Choroid plexus epithelial cell (primary cell): Measurements from ENCODE around the gene DLGAP3.

Source experiments
- DNase-seq: peaks from one replicate; pipeline ENCODE4 v3.0.0-alpha.2; 2010; ENCODE audit warnings: low read depth
- H3K4me3 ChIP-seq: 2 replicates; pipeline ENCODE4 v1.5.1; 2011; ENCODE audit warnings: low read depth, mild to moderate bottlenecking, control low read depth, low read length, moderate library complexity
- CTCF ChIP-seq: conservative IDR thresholded peaks from 2 replicates; pipeline ENCODE4 v1.5.1; 2011; ENCODE audit warnings: low read depth, mild to moderate bottlenecking, control low read depth, inconsistent platforms, low read length, moderate library complexity

The DLGAP3 gene

GRCh38 chr1:34856697-34857096, 72.8 kb downstream of the DLGAP3 start:
- DNase-seq = no peak
- H3K4me3 ChIP-seq = no peak overlapping the region
- TF ChIP-seq CTCF = no peak

- H3K4me3 ChIP-seq = no peak overlapping the region
- TF ChIP-seq CTCF = peak; percentile 95
- peak; percentile 98 for DNase-seq
Measured at GRCh38 chr1:34852677-34853217, 76.7 kb downstream of the DLGAP3 start.

- no peak for TF ChIP-seq CTCF
Measured at GRCh38 chr1:34851431-34852105, 77.9 kb downstream of the DLGAP3 start.

GRCh38 chr1:34850382-34850781, 79.1 kb downstream of the DLGAP3 start:
- H3K4me3 ChIP-seq = no peak overlapping the region
- no peak for TF ChIP-seq CTCF
- DNase-seq = no peak

More at GRCh38 chr1:34851431-34852105, 77.9 kb downstream of the DLGAP3 start:
- H3K4me3 ChIP-seq = no peak overlapping the region
- DNase-seq = peak; percentile 65

- DNase-seq = no peak
- TF ChIP-seq CTCF = no peak
- no peak overlapping the region for H3K4me3 ChIP-seq
Measured at GRCh38 chr1:34847094-34847493, 82.4 kb downstream of the DLGAP3 start.

- no peak for DNase-seq
- no peak overlapping the region for H3K4me3 ChIP-seq
- no peak for TF ChIP-seq CTCF
Measured at GRCh38 chr1:34846265-34846664, 83.2 kb downstream of the DLGAP3 start.
